ENCODE measurements around the gene ADK. TPM values are rescaled to one million over a fixed set of nuclear protein-coding genes. Genes with fewer than 3 reads are reported as not detected.

Gene ADK
- total and polyA plus RNA-seq, 2 of the 13 experiments (the other 11 are each of a cell fraction or from before 2014, with no cell fraction given): 48.6 to 79.1 TPM

- no peak for TF ChIP-seq NCOR1 (IDR thresholded peaks at IDR 0.05; ENCODE audit: borderline replicate concordance, low read length)
- TF ChIP-seq THAP7 (CRISPR knock-in tag; IDR thresholded peaks at IDR 0.05): no peak
- TF ChIP-seq CBX5 (CRISPR knock-in tag; IDR thresholded peaks at IDR 0.05; ENCODE audit: borderline replicate concordance): no peak
Measured at GRCh38 chr10:74436523-74437170, 285.6 kb downstream of the ADK start (continued).

- H3K4me3 ChIP-seq (replicated peaks in 1 of 3; ENCODE audit: insufficient read depth in 1 of 3, low read depth in 2 of 3, low read length in 3 of 3): no peak overlapping the region
- no peak for TF ChIP-seq NFE2L1 (CRISPR knock-in tag; IDR thresholded peaks at IDR 0.05; ENCODE audit: borderline replicate concordance)
- no peak for TF ChIP-seq FOXP1 (IDR thresholded peaks at IDR 0.05)
- TF ChIP-seq FOXP1 (CRISPR knock-in tag; IDR thresholded peaks at IDR 0.05): no peak
- no peak for TF ChIP-seq ZFYVE20 (CRISPR knock-in tag; IDR thresholded peaks at IDR 0.05; ENCODE audit: borderline replicate concordance, low read depth)
- TF ChIP-seq, protein P1, sequence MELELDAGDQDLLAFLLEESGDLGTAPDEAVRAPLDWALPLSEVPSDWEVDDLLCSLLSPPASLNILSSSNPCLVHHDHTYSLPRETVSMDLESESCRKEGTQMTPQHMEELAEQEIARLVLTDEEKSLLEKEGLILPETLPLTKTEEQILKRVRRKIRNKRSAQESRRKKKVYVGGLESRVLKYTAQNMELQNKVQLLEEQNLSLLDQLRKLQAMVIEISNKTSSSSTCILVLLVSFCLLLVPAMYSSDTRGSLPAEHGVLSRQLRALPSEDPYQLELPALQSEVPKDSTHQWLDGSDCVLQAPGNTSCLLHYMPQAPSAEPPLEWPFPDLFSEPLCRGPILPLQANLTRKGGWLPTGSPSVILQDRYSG (CRISPR knock-in tag; IDR thresholded peaks at IDR 0.05): no peak
- TF ChIP-seq RBM22 (optimal IDR thresholded peaks at IDR 0.05; ENCODE audit: low read length): no peak
Measured at GRCh38 chr10:74437822-74438221, 286.8 kb downstream of the ADK start.

More at GRCh38 chr10:74437822-74438221, 286.8 kb downstream of the ADK start:
- Histone ChIP-seq H3K27me3 (ENCODE audit: control insufficient read depth in 1 of 2, insufficient read depth in 2 of 2, low read length in 2 of 2) (no peaks in the 10 kb centered on the region), H3K36me3 (replicated peaks in 1 of 2; ENCODE audit: control insufficient read depth in 1 of 2, insufficient read depth in 2 of 2, low read length in 2 of 2) (no peaks in the 10 kb centered on the region; a peak in 1 of 5 replicates), H3K9ac (ENCODE audit: insufficient read depth, low read depth, low read length) (no peak overlapping the region), H3K4me1 (ENCODE audit: insufficient read depth, low read length) (no peaks in the 10 kb centered on the region), H3K9me3 (ENCODE audit: low read length) (no peaks in the 10 kb centered on the region), H3K4me2 (ENCODE audit: low read depth, low read length) (no peak overlapping the region), H3K27ac (ENCODE audit: extremely low read length, insufficient read depth, low read length) (no peak overlapping the region), H2AFZ (ENCODE audit: low read length) (no peak overlapping the region), H3K79me2 (ENCODE audit: insufficient read depth, low read length) (no peaks in the 10 kb centered on the region), H4K20me1 (ENCODE audit: insufficient read depth, low read length) (no peaks in the 10 kb centered on the region)
- CTCF ChIA-PET (ENCODE audit: low intra/inter-chr PET ratio, low total read pairs): no interaction called here
- FAIRE-seq: no peak
- no TSS peak for BruUV-seq (replicated peaks)
- in situ Hi-C loops (cut with HindIII; ENCODE audit: extremely low pct_ligation_motif_present, low pct_unique_long_range_greater_than_20kb) (no loop called here), intact Hi-C loops (cut with micrococcal nuclease; ENCODE audit: unreplicated experiment) (no loop called here)
- DNase-seq (ENCODE audit: low spot score): peak; percentile 4
- POLR2A ChIA-PET: interaction anchor here (0.7 kb wide), 1 partner anchor 34 kb away, joined by 3 read pairs; no protein-coding TSS in a partner anchor
- ATAC-seq: no peak
